Gastrocnemius medialis (tissue), 4 donors: ENCODE data around the gene ACSS1. TPM values are rescaled to one million over a fixed set of nuclear protein-coding genes. Genes with fewer than 3 reads are reported as not detected.

ENCODE experiments used
- ATAC-seq, 2 donors: fragments of 150-250 bp; one replicate each; pipeline ENCODE4 v1.9.1; 2016
- DNase-seq, 2 donors: peaks; one replicate each; pipeline ENCODE4 v3.0.0-alpha.2; 2019
- H3K27ac ChIP-seq, 4 donors: fragments of 200-600 bp; sonication (generic); 1 replicate in 1 of 4; 2 replicates in 3 of 4; pipeline ENCODE4 v1.5.1; 2016 to 2018; ENCODE audit warnings: mild to moderate bottlenecking in 2 of 4, moderate library complexity in 1 of 4
- H3K27me3 ChIP-seq, 3 donors: fragments of 200-600 bp; sonication (generic) in 2 of 3; 1 replicate in 1 of 3; 2 replicates in 2 of 3; pipeline versions ENCODE4 v1.5.1 to v1.6.0; 2016 to 2019; ENCODE audit warnings: mild to moderate bottlenecking in 1 of 3, moderate library complexity in 1 of 3
- H3K36me3 ChIP-seq, 2 donors: fragments of 200-600 bp; sonication (generic) in 1 of 2; one replicate each; pipeline ENCODE4 v1.5.1; 2017 to 2018
- H3K4me1 ChIP-seq, 2 donors: fragments of 200-600 bp; sonication (generic) in 1 of 2; one replicate each; pipeline ENCODE4 v1.5.1; 2016 to 2017; ENCODE audit warnings: mild to moderate bottlenecking in 2 of 2
- H3K4me3 ChIP-seq, 4 donors: fragments of 200-600 bp; sonication (generic) in 3 of 4; 1 replicate in 1 of 4; 2 replicates in 3 of 4; pipeline ENCODE4 v1.5.1; 2016 to 2019; ENCODE audit warnings: mild to moderate bottlenecking in 2 of 4
- H3K9me3 ChIP-seq, 3 donors: fragments of 200-600 bp; sonication (generic) in 2 of 3; 1 replicate in 1 of 3; 2 replicates in 2 of 3; pipeline ENCODE4 v1.5.1; 2016 to 2019
- POLR2A ChIP-seq, 2 donors: fragments of 450-650 bp; IDR thresholded peaks; one replicate each; pipeline ENCODE4 v1.6.1; 2017; ENCODE audit warnings: antibody characterized with exemption in 2 of 2, mild to moderate bottlenecking in 2 of 2, moderate library complexity in 2 of 2
- in situ Hi-C, 4 donors: fragments of 200-750 bp; cut with MboI; loops; one replicate each; pipeline versions ENCODE4 v1.15.0 to v1.8.0; 2017; ENCODE audit warnings: low sequenced_read_pairs in 4 of 4
- intact Hi-C: fragments of 100-400 bp; cut with DNase I; formaldehyde crosslinking; loops from one replicate; pipeline ENCODE4 v1.15.1; 2023; ENCODE audit warnings: low total_unique reads
- total RNA-seq, 4 donors: library from RNA; depleted of rRNA; stranded (reverse); fragments of >200 nt; gene quantifications; one replicate each; pipeline versions ENCODE4 v1.1.0 to v1.2.3, GENCODE V29; 2016
- TF ChIP-seq, protein P1 (sequence below), 5 experiments: fragments of 450-650 bp in 3 of 5; fragments of 200-600 bp in 2 of 5; sonication (generic) in 2 of 5; IDR thresholded peaks in 4 of 5; conservative IDR thresholded peaks in 1 of 5; 1 replicate in 4 of 5; 2 replicates in 1 of 5; pipeline ENCODE4 v1.5.1; 2016 to 2019; ENCODE audit warnings: antibody characterized with exemption in 5 of 5, mild to moderate bottlenecking in 3 of 5, moderate library complexity in 3 of 5

ACSS1 gene
- total RNA-seq, 4 donors from 2014 or later: 11.4 to 84.6 (median 11.8) TPM

DNA sequence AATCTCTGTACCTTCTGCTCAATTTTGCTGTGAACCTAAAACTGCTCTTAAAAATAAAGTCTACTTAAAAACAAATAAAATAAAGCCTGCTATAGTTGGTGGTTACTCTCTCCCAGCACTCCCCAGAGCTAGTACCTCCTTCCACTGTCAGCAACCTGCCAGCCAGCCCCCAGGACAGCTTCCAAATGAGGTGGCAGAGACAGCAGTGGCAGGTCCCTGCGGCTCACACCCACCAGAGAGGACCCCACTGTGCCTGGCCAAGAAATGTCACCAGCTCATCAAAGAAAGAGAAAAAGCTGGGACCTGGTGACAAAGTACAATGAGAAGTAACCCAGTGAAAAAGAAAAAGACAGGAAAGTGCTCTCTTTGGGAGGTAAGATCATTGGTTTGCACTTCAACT lies 80.6 kb downstream of the ACSS1 start:
- Histone ChIP-seq H3K27ac (no peak overlapping the region), H3K36me3 (peaks cover 0 to 40% of the 10 kb centered on the region in 2 donors), H3K4me3 (no peak overlapping the region), H3K4me1 (no peaks in the 10 kb centered on the region), H3K27me3 (no peaks in the 10 kb centered on the region), H3K9me3 (no peaks in the 10 kb centered on the region)
- no peak for TF ChIP-seq POLR2A (IDR thresholded peaks at IDR 0.05)
- TF ChIP-seq, protein P1, sequence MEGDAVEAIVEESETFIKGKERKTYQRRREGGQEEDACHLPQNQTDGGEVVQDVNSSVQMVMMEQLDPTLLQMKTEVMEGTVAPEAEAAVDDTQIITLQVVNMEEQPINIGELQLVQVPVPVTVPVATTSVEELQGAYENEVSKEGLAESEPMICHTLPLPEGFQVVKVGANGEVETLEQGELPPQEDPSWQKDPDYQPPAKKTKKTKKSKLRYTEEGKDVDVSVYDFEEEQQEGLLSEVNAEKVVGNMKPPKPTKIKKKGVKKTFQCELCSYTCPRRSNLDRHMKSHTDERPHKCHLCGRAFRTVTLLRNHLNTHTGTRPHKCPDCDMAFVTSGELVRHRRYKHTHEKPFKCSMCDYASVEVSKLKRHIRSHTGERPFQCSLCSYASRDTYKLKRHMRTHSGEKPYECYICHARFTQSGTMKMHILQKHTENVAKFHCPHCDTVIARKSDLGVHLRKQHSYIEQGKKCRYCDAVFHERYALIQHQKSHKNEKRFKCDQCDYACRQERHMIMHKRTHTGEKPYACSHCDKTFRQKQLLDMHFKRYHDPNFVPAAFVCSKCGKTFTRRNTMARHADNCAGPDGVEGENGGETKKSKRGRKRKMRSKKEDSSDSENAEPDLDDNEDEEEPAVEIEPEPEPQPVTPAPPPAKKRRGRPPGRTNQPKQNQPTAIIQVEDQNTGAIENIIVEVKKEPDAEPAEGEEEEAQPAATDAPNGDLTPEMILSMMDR (IDR thresholded peaks at IDR 0.05 in 4 of 5, conservative IDR thresholded peaks at IDR 0.05 in 1 of 5): no peak
- ATAC-seq (no peak), DNase-seq (no peak)
- intact Hi-C loops: no loop called here
- in situ Hi-C loops: loop anchor here (25.0 kb wide), 5 partner anchors 210 to 1340 kb away; partner anchors contain the start of genes CST3 (in 1 of the 4) and ENTPD6 (in 1 of the 4)

DNA sequence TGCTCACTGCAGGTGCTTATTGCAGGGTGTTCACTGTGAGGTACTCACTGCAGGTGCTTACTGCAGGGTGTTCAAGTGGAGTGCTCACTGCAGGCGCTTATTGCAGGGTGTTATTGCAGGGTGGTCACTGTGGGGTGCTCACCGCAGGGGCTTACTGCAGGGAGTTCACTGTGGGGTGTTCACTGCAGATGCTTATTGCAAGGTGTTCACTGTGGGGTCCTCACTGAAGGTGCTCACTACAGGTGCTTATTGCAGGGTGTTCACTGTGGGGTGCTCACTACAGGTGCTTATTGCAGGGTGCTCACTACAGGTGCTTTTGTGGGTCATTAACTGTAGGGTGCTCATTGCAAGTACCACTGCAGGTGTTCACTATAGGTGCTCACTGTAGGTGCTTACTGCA lies 85.6 kb downstream of the ACSS1 start:
- no peak overlapping the region for H3K27ac ChIP-seq
- no peak for DNase-seq
- no peaks in the 10 kb centered on the region for H3K27me3 ChIP-seq
- no peaks in the 10 kb centered on the region for H3K9me3 ChIP-seq
- H3K36me3 ChIP-seq: peaks cover 0 to 81% of the 10 kb centered on the region in 2 donors
- in situ Hi-C loops: no loop called here
- no peak for TF ChIP-seq POLR2A (IDR thresholded peaks at IDR 0.05)
- TF ChIP-seq, protein P1 (IDR thresholded peaks at IDR 0.05 in 4 of 5, conservative IDR thresholded peaks at IDR 0.05 in 1 of 5): no peak
- no peaks in the 10 kb centered on the region for H3K4me1 ChIP-seq
- intact Hi-C loops: no loop called here
- ATAC-seq: no peak
- H3K4me3 ChIP-seq: no peak overlapping the region

GRCh38 chr20:24971376-24972101 lies 86.4 kb downstream of the ACSS1 start:
- H3K9me3 ChIP-seq: no peaks in the 10 kb centered on the region
- ATAC-seq (no peak), DNase-seq (no peak)
- intact Hi-C loops (no loop called here), in situ Hi-C loops (no loop called here)
- no peak for TF ChIP-seq POLR2A (IDR thresholded peaks at IDR 0.05)
- TF ChIP-seq, protein P1 (IDR thresholded peaks at IDR 0.05 in 4 of 5, conservative IDR thresholded peaks at IDR 0.05 in 1 of 5): no peak
- H3K27me3 ChIP-seq: no peaks in the 10 kb centered on the region
- no peak overlapping the region for H3K27ac ChIP-seq
- no peak overlapping the region for H3K4me3 ChIP-seq
- no peaks in the 10 kb centered on the region for H3K4me1 ChIP-seq
- peaks cover 0 to 83% of the 10 kb centered on the region in 2 donors for H3K36me3 ChIP-seq

DNA sequence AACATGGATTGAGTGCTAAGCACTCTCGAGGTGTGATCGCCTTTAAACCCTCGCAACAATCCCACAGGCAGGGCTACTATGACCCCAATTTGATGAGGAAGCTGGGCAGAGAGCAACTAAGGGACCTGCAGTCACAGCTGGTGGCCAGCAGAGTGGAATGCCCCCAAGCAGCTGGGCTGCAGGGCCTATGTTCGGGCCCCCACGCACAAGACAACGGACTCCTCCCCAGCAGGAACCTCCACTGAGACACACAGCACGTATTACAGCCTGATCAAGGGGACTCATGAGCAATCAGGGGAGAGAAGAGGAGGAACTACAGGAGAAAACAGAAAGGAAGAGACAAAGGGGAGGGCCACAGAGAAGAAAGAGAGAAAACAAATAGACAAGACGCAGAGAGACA lies 87.2 kb downstream of the ACSS1 start:
- Histone ChIP-seq H3K4me1 (no peaks in the 10 kb centered on the region), H3K27me3 (no peaks in the 10 kb centered on the region), H3K4me3 (no peak overlapping the region), H3K9me3 (no peaks in the 10 kb centered on the region), H3K36me3 (peaks cover 0 to 85% of the 10 kb centered on the region in 2 donors), H3K27ac (no peak overlapping the region)
- intact Hi-C loops (no loop called here), in situ Hi-C loops (no loop called here)
- ATAC-seq (no peak), DNase-seq (no peak)
- no peak for TF ChIP-seq POLR2A (IDR thresholded peaks at IDR 0.05)
- TF ChIP-seq, protein P1 (IDR thresholded peaks at IDR 0.05 in 4 of 5, conservative IDR thresholded peaks at IDR 0.05 in 1 of 5): no peak
